Measurements from ENCODE around the gene MACROD2.

- no peak for TF ChIP-seq CTCF (conservative IDR thresholded peaks at IDR 0.05; ENCODE audit: low read depth in 2 of 2)
- TF ChIP-seq POLR2AphosphoS5 (IDR thresholded peaks at IDR 0.05; ENCODE audit: low read depth), result no peak
- TF ChIP-seq REST (IDR thresholded peaks at IDR 0.05; ENCODE audit: unreplicated experiment), result no peak
- no peak for TF ChIP-seq EZH2 (IDR thresholded peaks at IDR 0.05; ENCODE audit: low read depth, unreplicated experiment)
- TF ChIP-seq EZH2phosphoT487 (IDR thresholded peaks at IDR 0.05; ENCODE audit: unreplicated experiment), result no peak
- TF ChIP-seq CREB1 (CRISPR knock-in tag; IDR thresholded peaks at IDR 0.05; ENCODE audit: low read depth), result no peak
- no peak for TF ChIP-seq NANOG (IDR thresholded peaks at IDR 0.05; ENCODE audit: borderline replicate concordance)
- TF ChIP-seq ETS1 (IDR thresholded peaks at IDR 0.05), result no peak
- no peak for TF ChIP-seq JUNB (IDR thresholded peaks at IDR 0.05; ENCODE audit: unreplicated experiment)
- TF ChIP-seq STAT1 (IDR thresholded peaks at IDR 0.05; ENCODE audit: unreplicated experiment), result no peak
These were observed 318.2 kb downstream of the MACROD2 start for GRCh38 chr20:14313341-14314020.

Measured in GM23338 (cell line).